ENCODE data around the gene SEMA3D.

DNA sequence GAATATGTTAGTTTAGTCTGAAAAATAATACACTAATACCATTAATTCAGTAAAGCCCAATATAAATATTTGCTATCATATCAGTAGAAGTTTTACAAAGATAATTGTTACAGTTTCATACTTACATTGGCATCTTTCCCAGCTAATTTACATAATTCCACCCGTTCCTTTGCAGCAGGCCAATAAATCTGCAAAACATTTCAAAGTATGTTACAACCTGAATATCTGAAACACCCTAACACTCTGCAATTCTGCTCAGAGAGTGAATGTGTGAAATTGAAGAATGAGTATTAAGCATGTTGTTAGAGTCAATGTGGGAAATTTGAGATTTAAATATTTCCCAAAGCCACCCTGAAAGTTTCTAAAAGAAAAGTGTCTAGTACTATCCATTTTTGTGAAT, 105.5 kb downstream of the SEMA3D start:
- TF ChIP-seq RFX5 (IDR thresholded peaks at IDR 0.05; ENCODE audit: low read depth, low read length) (no peak), ZNF317 (CRISPR knock-in tag; IDR thresholded peaks at IDR 0.05) (no peak), ZNF747 (CRISPR knock-in tag; IDR thresholded peaks at IDR 0.05; ENCODE audit: borderline replicate concordance) (no peak)
- TF ChIP-seq, protein P1, sequence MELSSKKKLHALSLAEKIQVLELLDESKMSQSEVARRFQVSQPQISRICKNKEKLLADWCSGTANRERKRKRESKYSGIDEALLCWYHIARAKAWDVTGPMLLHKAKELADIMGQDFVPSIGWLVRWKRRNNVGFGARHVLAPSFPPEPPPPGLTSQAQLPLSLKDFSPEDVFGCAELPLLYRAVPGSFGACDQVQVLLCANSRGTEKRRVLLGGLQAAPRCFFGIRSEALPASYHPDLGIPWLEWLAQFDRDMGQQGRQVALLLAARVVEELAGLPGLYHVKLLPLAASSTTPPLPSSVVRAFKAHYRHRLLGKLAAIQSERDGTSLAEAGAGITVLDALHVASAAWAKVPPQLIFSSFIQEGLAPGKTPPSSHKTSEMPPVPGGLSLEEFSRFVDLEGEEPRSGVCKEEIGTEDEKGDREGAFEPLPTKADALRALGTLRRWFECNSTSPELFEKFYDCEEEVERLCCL (CRISPR knock-in tag; IDR thresholded peaks at IDR 0.05; ENCODE audit: borderline replicate concordance): no peak
